D721Med (cell line): ENCODE data around the gene CD6.

ENCODE experiments used
- DNase-seq: peaks from one replicate; pipeline ENCODE4 v3.0.0; 2011; ENCODE audit warnings: low spot score; ENCODE audit not compliant: insufficient read length
- FAIRE-seq: peaks from 2 replicates; lab custom pipeline; 2011; peaks lifted over from hg19 to GRCh38; lab: Jason Lieb, UNC
- CTCF ChIP-seq: IDR thresholded peaks from 2 replicates; pipeline ENCODE4 v1.5.1; 2012; ENCODE audit warnings: mild to moderate bottlenecking, control low read depth; ENCODE audit not compliant: insufficient read depth; ENCODE audit errors: missing control alignments

Gene CD6

GRCh38 chr11:60941371-60942119, 29.9 kb upstream of the CD6 start:
- no peak for TF ChIP-seq CTCF
- DNase-seq (no peak), FAIRE-seq (no peak)

GRCh38 chr11:60942219-60942618, 29.3 kb upstream of the CD6 start:
- no peak for FAIRE-seq
- no peak for TF ChIP-seq CTCF
- no peak for DNase-seq

GRCh38 chr11:60942970-60943565, 28.4 kb upstream of the CD6 start:
- DNase-seq (no peak), FAIRE-seq (no peak)
- no peak for TF ChIP-seq CTCF

GRCh38 chr11:60944490-60945294, 26.8 kb upstream of the CD6 start:
- no peak for FAIRE-seq
- TF ChIP-seq CTCF, result no peak
- no peak for DNase-seq

GRCh38 chr11:60945295-60945667, 26.2 kb upstream of the CD6 start:
- FAIRE-seq (no peak), DNase-seq (no peak)

GRCh38 chr11:60946601-60947264, 24.7 kb upstream of the CD6 start:
- no peak for FAIRE-seq
- no peak for DNase-seq
- TF ChIP-seq CTCF, result no peak

More at GRCh38 chr11:60945295-60945667, 26.2 kb upstream of the CD6 start:
- TF ChIP-seq CTCF, result no peak
